NCI-H1436 treated with DMSO at 0.1 percent for 48 hours (cell line): Measurements from ENCODE around the gene PTPRJ.

Experiments
- DNase-seq: peaks from one replicate; lab custom pipeline; 2025; lab: John Stamatoyannopoulos, UW

The PTPRJ gene

DNA sequence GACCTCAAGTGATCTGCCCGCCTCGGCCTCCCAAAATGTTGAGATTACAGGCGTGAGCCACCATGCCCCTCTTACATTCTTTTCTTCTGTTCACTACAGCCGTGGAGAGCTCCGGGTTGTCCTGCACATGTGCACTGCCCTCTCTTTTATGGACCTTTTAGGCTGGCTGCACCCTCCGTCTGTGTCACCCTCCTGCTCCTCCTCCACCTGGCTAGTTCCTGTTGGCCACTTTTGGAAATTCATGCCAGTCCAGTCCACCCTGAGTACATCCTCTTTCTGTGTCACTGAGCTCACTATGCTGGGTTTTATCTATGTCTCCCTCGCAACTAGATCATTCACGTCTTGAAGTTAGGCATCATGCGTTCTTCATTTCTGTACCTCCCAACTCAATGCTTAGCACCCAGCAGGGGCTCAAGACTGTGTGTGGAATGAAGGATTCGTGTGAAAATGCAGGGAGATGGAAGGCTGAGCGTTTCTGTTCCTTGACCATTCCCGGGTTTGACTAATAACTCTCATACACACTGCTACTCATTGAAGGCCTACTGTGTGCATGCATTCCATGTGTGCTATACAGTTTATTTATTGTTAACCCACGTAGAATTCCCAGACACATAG lies 60.6 kb downstream of the PTPRJ start:
- DNase-seq, result no peak

DNA sequence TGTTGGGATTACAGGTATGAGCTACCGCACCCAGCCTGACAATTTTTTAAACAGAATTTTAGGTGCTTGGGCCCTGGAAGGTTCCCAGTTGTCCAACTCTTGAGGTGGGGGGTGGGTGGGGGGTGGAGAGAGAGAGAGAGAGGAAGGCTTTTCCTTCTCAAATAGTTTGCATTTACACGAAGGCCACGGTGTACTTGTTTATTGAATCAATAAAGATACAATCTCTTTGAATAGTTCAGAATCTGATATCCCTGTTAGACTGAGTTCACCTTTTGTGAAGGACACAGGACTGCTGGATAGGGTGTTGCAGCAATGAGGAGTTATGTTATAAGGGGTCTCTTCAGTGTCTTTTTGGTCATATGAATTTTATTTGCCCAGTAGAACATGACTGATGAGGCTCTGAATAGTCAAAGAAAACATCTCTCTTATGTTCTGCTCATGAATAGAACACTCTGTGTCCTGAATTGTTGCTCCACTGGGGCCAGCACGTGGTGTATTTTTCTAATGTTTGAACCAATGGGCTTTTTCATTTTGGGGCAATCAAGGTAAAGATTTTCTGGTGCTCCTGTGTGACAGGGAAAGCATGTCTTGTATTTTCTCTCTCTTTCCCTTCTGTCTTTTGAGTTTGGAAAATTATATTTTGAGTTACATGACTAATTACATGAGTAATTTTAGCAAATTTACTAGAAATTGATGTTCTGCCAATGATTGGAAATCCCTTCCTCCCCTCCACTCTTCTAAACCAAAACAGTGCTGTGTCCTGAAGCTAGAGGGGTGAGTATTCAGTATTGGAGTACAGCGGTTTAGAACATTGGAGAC lies 61.7 kb downstream of the PTPRJ start:
- no peak for DNase-seq

- no peak for DNase-seq
Measured at GRCh38 chr11:48043111-48043990, 63.0 kb downstream of the PTPRJ start.

DNA sequence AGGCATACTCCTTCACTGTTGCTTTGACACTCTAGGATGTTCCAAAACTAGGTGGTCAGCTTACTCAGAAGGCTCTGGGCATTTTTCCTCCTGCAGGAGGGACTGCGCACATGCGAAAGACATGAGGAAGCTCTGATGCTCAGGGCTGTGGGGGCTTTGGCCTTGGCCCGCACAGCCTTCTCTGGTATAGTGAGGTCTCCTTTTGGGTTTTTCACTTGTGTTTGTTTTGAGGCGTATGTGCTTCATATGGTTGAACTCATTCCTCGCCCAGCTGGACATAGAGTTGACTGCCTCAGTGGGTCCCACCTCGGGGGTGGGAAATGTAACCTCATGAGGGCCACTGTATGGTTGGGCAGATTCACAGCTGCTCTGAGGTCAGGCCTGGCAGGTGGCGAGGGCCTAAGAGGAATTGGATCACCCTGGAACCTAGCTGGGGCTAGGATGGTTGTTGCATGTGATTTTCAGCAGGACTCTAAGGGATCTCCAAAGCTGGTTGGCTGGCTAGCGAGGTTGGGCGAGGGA lies 63.7 kb downstream of the PTPRJ start:
- DNase-seq, result no peak

DNA sequence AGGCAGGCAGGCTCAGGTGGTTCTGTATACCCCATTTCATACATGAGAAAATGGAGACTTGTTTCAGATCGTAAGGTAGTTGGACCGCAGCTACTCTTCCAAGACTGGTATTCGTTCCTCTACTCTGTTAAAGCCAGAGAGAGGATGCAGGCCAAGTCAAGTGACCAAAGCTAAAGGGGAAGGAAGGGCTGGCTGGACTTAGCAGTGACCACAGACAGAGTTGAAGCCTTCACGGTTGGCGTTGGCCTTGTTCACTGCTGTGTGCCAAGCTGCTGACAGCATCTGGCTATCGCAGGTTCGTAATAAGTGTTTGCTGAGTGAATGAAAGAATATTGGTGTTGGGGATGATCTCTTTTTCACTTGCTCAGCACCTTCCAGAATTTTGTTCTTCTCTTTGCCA lies 64.2 kb downstream of the PTPRJ start:
- no peak for DNase-seq

DNA sequence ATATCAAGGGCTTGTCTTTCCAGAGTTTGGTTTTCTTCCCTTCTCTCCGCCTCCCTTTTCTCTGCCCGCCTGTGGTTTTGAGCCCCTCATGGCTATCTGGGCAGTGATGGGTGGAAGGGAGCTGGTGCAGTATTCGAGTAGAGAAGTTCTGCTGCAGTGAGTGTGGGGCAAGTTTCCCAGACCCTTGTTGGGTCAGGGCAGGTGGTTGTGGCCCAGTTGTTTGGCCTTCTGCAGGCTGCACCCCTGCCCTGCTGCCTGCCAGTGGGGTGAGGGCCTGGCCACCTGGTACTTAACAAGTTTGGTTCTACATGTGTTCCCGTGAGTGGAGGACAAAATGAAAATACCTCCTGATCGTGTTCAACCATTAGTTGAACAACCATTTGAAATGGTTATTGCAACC lies 65.2 kb downstream of the PTPRJ start:
- DNase-seq, result no peak

DNA sequence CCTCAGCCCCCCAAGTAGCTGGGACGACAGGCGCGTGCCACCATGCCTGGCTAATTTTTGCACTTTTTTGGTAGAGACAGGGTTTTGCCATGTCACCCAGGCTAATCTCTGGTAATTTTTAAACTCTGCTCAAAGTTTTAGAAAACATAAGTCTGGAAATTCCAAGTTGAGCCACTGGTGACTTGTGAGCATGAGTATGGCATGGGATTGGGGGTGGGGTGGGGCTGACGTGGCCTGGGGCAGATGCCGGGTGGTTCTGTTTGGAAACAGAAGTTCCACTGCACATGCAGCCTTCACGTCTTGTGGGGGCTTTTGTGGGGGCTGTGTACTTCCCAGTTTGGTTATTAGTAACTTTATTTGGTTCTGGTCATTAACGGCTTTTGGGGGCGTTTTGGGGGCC lies 67.3 kb downstream of the PTPRJ start:
- no peak for DNase-seq

DNA sequence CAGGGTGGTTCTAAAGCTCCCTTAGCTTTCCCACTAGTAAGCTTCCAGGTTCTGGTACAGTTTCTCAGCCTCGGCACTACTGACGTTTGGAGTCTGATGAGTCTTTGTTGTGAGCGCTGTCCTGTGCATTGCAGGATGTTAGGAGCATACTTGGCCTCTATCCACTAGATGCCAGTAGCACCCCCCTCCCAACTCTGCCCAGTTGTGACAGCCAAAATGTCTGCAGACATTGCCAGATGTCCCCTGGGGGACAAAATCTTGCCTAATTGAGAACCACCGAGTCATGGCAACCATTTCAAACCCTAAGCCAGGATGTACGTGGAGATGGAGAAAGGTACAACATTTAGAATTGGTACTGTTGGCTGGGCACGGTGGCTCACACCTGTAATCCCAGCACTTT lies 68.7 kb downstream of the PTPRJ start:
- DNase-seq, result no peak

DNA sequence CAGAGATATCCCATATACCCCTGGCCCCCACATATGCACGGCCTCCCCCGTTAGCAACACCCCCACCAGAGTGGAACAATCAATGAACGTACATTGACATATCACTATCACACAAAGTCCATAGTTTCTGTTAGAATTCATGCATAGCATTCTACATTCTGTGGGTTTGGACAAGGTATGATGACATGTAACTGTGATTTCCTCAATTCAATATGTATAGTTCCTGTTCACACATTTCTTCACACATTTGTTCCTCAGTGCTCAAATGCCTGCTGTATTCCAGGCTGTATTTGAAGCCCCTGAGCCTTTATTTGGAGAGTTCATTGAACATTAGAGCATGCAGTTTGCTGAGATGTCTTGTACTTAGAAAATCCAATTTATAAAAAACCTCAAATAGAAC lies 69.9 kb downstream of the PTPRJ start:
- no peak for DNase-seq

DNA sequence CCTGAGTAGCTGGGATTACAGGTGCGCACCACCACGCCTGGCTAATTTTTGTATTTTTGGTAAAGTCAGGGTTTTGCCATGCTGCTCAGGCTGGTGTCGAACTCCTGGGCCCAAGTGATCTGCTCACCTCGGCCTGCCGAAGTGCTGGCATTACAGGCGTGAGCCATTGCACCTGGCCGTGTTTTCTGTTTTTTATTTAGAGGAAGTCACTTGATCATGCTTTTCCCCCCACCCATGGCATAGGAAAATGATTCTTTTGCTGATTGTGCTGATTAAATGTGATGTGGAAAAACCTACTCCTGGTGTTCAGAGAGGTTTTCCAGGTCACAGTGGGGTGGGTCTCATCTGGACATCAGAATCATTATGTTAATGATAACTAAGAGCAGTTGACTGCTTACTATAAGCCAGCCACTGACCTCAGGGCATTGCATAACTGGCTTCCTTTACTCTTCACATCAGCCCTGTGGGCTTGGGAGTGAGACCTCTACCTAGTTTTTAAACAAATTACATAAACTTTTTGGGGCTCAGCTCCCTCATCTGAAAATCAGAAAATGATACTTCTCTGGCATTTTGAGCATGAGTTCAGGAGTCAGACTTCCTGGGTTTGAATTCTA lies 71.0 kb downstream of the PTPRJ start:
- DNase-seq, result no peak

DNA sequence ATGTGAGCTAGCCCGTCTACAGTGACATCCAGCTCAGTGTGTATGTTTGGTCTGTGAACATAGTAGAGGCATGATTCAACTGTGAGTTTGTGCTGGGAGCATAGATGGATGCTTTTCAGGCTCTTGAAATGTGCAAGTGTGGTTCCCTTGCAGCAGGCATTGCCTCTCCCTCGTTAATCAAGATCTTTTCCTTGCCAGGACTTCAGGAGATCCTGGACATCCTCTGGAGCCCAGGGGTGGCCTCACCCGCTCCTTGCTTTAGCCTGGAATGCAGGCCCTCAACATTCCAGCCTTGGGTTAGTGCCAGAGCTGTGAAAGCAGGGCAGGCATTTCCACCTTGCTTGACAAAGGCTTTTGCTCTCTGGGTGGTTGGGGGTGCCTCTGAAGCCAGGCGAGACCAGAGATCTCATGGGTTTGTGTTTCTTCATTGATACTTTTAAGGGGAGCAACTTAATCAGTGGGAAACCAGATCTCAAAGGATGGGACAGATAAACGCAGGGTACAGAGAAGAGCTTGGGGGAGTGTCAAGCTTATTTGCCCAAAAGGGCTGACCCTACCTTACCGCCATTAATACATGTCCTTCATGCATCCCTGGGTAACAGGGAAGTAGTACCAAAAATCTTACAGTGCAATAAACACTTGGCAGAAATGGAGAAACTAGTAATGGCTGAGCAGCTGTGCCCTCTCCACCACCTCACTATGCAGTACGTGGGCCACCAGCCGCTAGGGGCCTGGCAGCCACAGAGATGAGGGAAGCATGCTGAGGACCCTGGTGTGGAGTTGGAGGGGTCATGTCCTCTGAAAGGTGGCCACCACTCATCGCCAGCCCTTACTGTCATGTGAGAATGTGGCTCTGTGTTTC lies 72.1 kb downstream of the PTPRJ start:
- DNase-seq, result no peak

DNA sequence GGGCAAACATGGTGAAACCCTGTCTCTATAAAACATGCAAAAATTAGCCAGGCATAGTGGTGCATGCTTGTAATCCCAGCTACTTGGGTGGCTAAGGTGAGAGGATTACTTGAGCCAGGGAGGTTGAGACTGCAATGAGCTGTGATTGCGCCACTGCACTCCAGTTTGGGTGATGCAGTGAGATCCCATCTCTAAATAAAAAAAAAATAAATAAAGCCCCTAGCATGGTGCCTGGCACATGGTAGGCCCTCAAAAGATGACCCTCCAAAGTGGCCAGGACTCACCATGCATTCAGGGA lies 74.6 kb downstream of the PTPRJ start:
- DNase-seq, result no peak

- DNase-seq, result no peak
Measured at GRCh38 chr11:48055292-48056132, 75.2 kb downstream of the PTPRJ start.

DNA sequence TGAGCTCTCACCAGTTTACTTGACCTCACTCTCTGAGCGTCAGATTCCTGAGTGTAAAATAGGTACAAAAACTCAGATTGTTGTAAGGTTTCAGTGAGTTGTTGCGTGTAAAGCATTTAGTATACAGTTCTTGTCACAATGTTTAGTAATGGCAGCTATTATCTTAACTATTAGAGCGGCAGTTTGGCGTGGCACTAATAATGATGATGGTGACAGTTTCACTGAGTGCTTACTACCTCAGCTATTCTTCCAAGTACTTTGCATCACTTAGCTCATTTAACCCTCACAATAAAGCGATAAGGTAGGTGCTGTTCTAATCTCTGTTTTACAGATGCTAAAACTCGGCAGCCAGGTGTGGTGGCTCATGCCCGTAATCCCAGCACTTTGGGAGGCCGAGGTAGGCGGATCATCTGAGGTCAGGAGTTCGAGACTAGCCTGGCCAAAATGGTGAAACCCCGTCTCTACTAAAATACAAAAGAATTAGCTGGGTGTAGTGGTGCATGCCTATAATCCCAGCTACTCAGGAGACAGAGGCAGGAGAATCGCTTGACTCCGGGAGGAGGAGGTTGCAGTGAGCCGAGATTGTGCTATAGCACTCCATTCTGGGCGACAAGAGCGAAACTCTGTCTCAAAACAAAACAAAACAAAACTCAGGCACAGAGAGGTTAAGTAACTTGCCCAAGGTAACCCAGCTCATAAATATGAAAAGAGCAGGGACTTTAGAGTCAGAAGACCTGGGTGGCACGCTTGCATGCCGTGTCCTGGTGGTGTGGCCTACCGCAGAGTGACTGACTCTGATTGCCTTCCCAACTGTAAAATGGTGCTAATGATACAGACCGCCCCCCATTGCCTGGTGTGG lies 76.2 kb downstream of the PTPRJ start:
- no peak for DNase-seq

- DNase-seq, result no peak
Measured at GRCh38 chr11:48058064-48058463, 77.7 kb downstream of the PTPRJ start.

DNA sequence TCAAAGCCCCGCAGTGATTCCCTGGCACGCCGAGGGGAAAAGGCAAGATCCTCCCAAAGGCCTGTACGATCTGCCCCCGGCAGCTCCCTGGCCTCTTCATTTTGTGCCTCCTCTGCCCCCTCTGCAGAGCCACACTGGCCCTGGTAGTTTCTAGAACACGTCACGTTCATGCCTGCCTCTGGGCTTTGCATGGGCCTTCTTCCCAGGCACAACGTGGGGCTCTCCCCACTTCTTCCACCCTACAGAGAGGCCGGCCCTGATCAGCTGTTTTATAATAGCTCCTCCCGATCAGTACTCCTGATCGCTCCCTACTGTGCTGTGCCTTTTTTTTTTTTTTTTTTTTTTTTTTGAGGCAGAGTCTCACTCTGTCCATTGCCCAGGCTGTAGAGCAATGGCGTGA lies 78.4 kb downstream of the PTPRJ start:
- DNase-seq, result no peak

- DNase-seq, result no peak
Measured at GRCh38 chr11:48062649-48063048, 82.3 kb downstream of the PTPRJ start.

- no peak for DNase-seq
Measured at GRCh38 chr11:48063424-48063978, 83.1 kb downstream of the PTPRJ start.

- DNase-seq, result no peak
Measured at GRCh38 chr11:48064306-48064705, 83.9 kb downstream of the PTPRJ start.
